GM12891 (cell line): ENCODE results near the gene SGPP1.

Experiments used
- PAX5 ChIP-seq: IDR thresholded peaks from 2 replicates; pipeline ENCODE4 v1.6.1; 2011; ENCODE audit warnings: low read length, moderate library complexity, mild to moderate bottlenecking; ENCODE audit not compliant: insufficient read depth, severe bottlenecking
- POLR2A ChIP-seq: IDR thresholded peaks from 2 replicates; pipeline ENCODE4 v1.6.1; 2011; ENCODE audit warnings: low read depth, low read length, control low read depth
- POLR2AphosphoS5 ChIP-seq: IDR thresholded peaks from 2 replicates; pipeline ENCODE4 v1.6.1; 2011; ENCODE audit warnings: low read depth, low read length, control low read depth
- POU2F2 ChIP-seq: IDR thresholded peaks from 2 replicates; pipeline ENCODE4 v1.6.1; 2011; ENCODE audit warnings: low read depth, mild to moderate bottlenecking, control low read depth, low read length, moderate library complexity
- SPI1 ChIP-seq: IDR thresholded peaks from 2 replicates; pipeline ENCODE4 v1.6.1; 2011; ENCODE audit warnings: low read depth, low read length, control low read depth
- TAF1 ChIP-seq: IDR thresholded peaks from 2 replicates; pipeline ENCODE4 v1.6.1; 2011; ENCODE audit warnings: low read depth, low read length, control low read depth

- TF ChIP-seq POLR2A (no peak), PAX5 (no peak), SPI1 (no peak), POLR2AphosphoS5 (no peak), TAF1 (no peak), POU2F2 (no peak)
These were observed 15.7 kb downstream of the SGPP1 start for GRCh38 chr14:63712123-63712522.
